ENCODE measurements around the gene ARHGEF10L. TPM values are rescaled to one million over a fixed set of nuclear protein-coding genes. Genes with fewer than 3 reads are reported as not detected.

The ARHGEF10L gene
- total RNA-seq, 6 experiments from 2014 or later: 11.1 to 29.0 (median 26.7) TPM

DNA sequence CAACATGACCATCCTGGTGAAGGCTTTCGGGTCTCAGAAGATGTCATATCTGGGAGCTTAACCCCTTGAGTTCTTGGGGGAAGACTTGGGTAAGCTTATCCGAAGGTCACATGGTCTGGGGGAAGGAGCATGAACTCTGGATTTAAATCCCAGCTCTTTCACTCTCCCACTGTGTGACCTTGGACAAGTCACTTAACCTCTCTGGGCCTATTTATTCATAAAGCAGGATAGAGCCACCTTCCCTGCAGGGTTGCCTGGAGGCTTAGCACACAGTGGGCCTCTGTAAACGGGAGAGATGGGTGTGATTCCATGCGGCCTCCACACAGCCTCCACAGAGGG is 8.2 kb upstream of the ARHGEF10L start:
- Mint-ChIP-seq H3K27ac (no peak overlapping the region), H3K4me3 (no peak overlapping the region), H3K4me1 (ENCODE audit: low read depth) (peaks cover 12% of the 10 kb centered on the region), H3K9me3 (no peaks in the 10 kb centered on the region), H3K27me3 (ENCODE audit: insufficient read depth) (peaks cover 11% of the 10 kb centered on the region), H3K36me3 (ENCODE audit: low read depth) (no peaks in the 10 kb centered on the region)
- no peak for DNase-seq
- TF ChIP-seq, protein P1, sequence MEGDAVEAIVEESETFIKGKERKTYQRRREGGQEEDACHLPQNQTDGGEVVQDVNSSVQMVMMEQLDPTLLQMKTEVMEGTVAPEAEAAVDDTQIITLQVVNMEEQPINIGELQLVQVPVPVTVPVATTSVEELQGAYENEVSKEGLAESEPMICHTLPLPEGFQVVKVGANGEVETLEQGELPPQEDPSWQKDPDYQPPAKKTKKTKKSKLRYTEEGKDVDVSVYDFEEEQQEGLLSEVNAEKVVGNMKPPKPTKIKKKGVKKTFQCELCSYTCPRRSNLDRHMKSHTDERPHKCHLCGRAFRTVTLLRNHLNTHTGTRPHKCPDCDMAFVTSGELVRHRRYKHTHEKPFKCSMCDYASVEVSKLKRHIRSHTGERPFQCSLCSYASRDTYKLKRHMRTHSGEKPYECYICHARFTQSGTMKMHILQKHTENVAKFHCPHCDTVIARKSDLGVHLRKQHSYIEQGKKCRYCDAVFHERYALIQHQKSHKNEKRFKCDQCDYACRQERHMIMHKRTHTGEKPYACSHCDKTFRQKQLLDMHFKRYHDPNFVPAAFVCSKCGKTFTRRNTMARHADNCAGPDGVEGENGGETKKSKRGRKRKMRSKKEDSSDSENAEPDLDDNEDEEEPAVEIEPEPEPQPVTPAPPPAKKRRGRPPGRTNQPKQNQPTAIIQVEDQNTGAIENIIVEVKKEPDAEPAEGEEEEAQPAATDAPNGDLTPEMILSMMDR (IDR thresholded peaks at IDR 0.05): no peak

- H3K4me1 Mint-ChIP-seq (ENCODE audit: low read depth): peaks cover 12% of the 10 kb centered on the region
- no peak overlapping the region for H3K4me3 Mint-ChIP-seq
- H3K27ac Mint-ChIP-seq: peak overlapping the region; percentile 10; the same call in 1 of the 2 replicates
- H3K36me3 Mint-ChIP-seq (ENCODE audit: low read depth): no peaks in the 10 kb centered on the region
- TF ChIP-seq, protein P1 (IDR thresholded peaks at IDR 0.05): no peak
- no peaks in the 10 kb centered on the region for H3K9me3 Mint-ChIP-seq
- no peak for DNase-seq
- peaks cover 11% of the 10 kb centered on the region for H3K27me3 Mint-ChIP-seq (ENCODE audit: insufficient read depth)
Measured at GRCh38 chr1:17531682-17532487, 7.6 kb upstream of the ARHGEF10L start.

DNA sequence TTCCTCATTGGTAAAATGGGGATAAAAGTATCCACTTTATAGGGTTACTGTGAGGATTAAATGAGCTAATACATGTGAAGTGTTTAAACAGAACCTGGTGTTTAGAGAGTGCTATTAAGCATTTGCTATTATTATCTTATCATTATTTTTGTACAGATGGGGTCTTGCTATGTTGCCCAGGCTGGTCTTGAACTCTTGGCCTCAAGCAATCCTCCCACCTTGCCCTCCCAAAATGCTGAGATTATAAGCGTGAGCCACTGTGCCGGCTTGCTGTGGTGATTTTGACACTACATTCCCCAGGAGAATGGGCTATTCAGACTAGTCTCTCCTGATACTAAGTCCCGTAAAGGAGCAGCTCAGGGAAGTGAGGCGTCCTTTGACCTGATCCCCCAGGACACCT is 6.3 kb upstream of the ARHGEF10L start:
- TF ChIP-seq, protein P1 (IDR thresholded peaks at IDR 0.05): no peak
- Mint-ChIP-seq H3K27me3 (ENCODE audit: insufficient read depth) (peaks cover 8% of the 10 kb centered on the region), H3K4me3 (no peak overlapping the region), H3K9me3 (no peaks in the 10 kb centered on the region), H3K27ac (no peak overlapping the region), H3K36me3 (ENCODE audit: low read depth) (no peaks in the 10 kb centered on the region), H3K4me1 (ENCODE audit: low read depth) (peaks cover 13% of the 10 kb centered on the region)
- no peak for DNase-seq

GRCh38 chr1:17535300-17535936 is 4.1 kb upstream of the ARHGEF10L start:
- H3K9me3 Mint-ChIP-seq: no peaks in the 10 kb centered on the region
- no peaks in the 10 kb centered on the region for H3K36me3 Mint-ChIP-seq (ENCODE audit: low read depth)
- TF ChIP-seq, protein P1 (IDR thresholded peaks at IDR 0.05): no peak
- peaks cover 23% of the 10 kb centered on the region for H3K4me1 Mint-ChIP-seq (ENCODE audit: low read depth)
- no peak overlapping the region for H3K4me3 Mint-ChIP-seq
- no peak overlapping the region for H3K27ac Mint-ChIP-seq
- peaks cover 8% of the 10 kb centered on the region for H3K27me3 Mint-ChIP-seq (ENCODE audit: insufficient read depth)
- no peak for DNase-seq

DNA sequence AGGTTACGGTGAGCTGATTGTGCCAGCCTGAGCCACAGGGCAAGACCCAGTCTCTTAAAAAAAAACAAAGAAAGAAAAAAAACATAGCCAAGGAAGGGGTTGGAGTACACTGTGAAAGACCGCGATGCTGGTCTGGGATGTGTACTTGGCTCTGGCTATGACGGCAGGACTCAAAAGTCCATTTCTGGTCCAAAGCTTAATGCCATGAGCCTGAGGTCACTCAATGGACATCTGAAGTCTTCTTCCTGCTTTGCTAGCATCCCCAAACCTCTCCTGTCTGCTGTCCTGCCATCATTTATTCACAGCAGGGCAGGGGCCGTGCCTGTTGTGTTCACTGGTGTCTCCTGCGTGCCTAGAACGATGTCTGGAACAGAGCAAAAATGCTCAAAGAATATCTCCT is 1.5 kb upstream of the ARHGEF10L start:
- no peak overlapping the region; the same call in 1 of the 2 replicates for H3K27ac Mint-ChIP-seq
- TF ChIP-seq, protein P1 (IDR thresholded peaks at IDR 0.05): no peak
- no peak for DNase-seq
- H3K36me3 Mint-ChIP-seq (ENCODE audit: low read depth): no peaks in the 10 kb centered on the region
- peaks cover 10% of the 10 kb centered on the region for H3K27me3 Mint-ChIP-seq (ENCODE audit: insufficient read depth)
- H3K4me3 Mint-ChIP-seq: no peak overlapping the region
- H3K4me1 Mint-ChIP-seq (ENCODE audit: low read depth): peaks cover 20% of the 10 kb centered on the region
- H3K9me3 Mint-ChIP-seq: no peaks in the 10 kb centered on the region

Data from HFFc6 (cell line).